Measurements from ENCODE around the gene PRLR. TPM values are rescaled to one million over a fixed set of nuclear protein-coding genes. Genes with fewer than 3 reads are reported as not detected.

Gene PRLR
- total and polyA plus RNA-seq, 2 of the 8 experiments (the other 6 are each of a cell fraction or from before 2014, with no cell fraction given), result 0.53 to 2.5 TPM

DNA sequence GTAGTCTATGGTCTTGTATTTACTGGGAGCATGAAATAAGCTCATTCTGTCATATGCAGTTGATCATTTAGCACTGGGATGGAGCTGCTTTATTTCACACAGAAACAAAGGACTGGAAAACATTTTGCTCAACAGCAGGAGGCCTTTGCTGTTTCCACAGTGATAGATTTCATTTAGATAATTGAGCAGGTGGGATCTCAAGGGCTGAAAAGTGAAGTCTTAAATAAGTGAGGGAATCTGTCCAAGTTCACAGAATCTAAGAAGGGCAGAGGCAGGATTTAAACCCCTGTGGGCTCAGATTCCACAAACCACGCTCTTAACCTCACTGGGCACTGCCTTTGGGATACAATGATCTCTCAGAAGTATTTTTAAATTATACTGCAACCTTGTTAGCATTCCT lies 47.8 kb downstream of the PRLR start (continued):
- TF ChIP-seq, protein P1, sequence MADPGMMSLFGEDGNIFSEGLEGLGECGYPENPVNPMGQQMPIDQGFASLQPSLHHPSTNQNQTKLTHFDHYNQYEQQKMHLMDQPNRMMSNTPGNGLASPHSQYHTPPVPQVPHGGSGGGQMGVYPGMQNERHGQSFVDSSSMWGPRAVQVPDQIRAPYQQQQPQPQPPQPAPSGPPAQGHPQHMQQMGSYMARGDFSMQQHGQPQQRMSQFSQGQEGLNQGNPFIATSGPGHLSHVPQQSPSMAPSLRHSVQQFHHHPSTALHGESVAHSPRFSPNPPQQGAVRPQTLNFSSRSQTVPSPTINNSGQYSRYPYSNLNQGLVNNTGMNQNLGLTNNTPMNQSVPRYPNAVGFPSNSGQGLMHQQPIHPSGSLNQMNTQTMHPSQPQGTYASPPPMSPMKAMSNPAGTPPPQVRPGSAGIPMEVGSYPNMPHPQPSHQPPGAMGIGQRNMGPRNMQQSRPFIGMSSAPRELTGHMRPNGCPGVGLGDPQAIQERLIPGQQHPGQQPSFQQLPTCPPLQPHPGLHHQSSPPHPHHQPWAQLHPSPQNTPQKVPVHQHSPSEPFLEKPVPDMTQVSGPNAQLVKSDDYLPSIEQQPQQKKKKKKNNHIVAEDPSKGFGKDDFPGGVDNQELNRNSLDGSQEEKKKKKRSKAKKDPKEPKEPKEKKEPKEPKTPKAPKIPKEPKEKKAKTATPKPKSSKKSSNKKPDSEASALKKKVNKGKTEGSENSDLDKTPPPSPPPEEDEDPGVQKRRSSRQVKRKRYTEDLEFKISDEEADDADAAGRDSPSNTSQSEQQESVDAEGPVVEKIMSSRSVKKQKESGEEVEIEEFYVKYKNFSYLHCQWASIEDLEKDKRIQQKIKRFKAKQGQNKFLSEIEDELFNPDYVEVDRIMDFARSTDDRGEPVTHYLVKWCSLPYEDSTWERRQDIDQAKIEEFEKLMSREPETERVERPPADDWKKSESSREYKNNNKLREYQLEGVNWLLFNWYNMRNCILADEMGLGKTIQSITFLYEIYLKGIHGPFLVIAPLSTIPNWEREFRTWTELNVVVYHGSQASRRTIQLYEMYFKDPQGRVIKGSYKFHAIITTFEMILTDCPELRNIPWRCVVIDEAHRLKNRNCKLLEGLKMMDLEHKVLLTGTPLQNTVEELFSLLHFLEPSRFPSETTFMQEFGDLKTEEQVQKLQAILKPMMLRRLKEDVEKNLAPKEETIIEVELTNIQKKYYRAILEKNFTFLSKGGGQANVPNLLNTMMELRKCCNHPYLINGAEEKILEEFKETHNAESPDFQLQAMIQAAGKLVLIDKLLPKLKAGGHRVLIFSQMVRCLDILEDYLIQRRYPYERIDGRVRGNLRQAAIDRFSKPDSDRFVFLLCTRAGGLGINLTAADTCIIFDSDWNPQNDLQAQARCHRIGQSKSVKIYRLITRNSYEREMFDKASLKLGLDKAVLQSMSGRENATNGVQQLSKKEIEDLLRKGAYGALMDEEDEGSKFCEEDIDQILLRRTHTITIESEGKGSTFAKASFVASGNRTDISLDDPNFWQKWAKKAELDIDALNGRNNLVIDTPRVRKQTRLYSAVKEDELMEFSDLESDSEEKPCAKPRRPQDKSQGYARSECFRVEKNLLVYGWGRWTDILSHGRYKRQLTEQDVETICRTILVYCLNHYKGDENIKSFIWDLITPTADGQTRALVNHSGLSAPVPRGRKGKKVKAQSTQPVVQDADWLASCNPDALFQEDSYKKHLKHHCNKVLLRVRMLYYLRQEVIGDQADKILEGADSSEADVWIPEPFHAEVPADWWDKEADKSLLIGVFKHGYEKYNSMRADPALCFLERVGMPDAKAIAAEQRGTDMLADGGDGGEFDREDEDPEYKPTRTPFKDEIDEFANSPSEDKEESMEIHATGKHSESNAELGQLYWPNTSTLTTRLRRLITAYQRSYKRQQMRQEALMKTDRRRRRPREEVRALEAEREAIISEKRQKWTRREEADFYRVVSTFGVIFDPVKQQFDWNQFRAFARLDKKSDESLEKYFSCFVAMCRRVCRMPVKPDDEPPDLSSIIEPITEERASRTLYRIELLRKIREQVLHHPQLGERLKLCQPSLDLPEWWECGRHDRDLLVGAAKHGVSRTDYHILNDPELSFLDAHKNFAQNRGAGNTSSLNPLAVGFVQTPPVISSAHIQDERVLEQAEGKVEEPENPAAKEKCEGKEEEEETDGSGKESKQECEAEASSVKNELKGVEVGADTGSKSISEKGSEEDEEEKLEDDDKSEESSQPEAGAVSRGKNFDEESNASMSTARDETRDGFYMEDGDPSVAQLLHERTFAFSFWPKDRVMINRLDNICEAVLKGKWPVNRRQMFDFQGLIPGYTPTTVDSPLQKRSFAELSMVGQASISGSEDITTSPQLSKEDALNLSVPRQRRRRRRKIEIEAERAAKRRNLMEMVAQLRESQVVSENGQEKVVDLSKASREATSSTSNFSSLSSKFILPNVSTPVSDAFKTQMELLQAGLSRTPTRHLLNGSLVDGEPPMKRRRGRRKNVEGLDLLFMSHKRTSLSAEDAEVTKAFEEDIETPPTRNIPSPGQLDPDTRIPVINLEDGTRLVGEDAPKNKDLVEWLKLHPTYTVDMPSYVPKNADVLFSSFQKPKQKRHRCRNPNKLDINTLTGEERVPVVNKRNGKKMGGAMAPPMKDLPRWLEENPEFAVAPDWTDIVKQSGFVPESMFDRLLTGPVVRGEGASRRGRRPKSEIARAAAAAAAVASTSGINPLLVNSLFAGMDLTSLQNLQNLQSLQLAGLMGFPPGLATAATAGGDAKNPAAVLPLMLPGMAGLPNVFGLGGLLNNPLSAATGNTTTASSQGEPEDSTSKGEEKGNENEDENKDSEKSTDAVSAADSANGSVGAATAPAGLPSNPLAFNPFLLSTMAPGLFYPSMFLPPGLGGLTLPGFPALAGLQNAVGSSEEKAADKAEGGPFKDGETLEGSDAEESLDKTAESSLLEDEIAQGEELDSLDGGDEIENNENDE (IDR thresholded peaks at IDR 0.05; ENCODE audit: insufficient replicate concordance, low read length), result no peak
- TF ChIP-seq PHF8 (conservative IDR thresholded peaks at IDR 0.05; ENCODE audit: low read depth, low read length) (no peak), TEAD4 (IDR thresholded peaks at IDR 0.05; ENCODE audit: low read depth, low read length) (no peak), NRF1 (IDR thresholded peaks at IDR 0.05; ENCODE audit: low read depth, low read length) (no peak), EZH2 (IDR thresholded peaks at IDR 0.05; ENCODE audit: low read depth, low read length, severe bottlenecking) (no peak), EP300 (IDR thresholded peaks at IDR 0.05; ENCODE audit: borderline replicate concordance in 1 of 2, low read depth in 2 of 2, low read length in 2 of 2) (no peak), RNF2 (IDR thresholded peaks at IDR 0.05; ENCODE audit: borderline replicate concordance, low read depth, low read length, missing control alignments, poor library complexity, severe bottlenecking) (no peak), SP1 (IDR thresholded peaks at IDR 0.05; ENCODE audit: low read depth, low read length) (no peak), GABPA (IDR thresholded peaks at IDR 0.05; ENCODE audit: borderline replicate concordance, insufficient read depth, low read length) (no peak), TCF12 (IDR thresholded peaks at IDR 0.05; ENCODE audit: low read depth, low read length) (no peak)
